HepG2 (cell line): ENCODE measurements around the gene SUMO1. TPM values are rescaled to one million over a fixed set of nuclear protein-coding genes. Genes with fewer than 3 reads are reported as not detected.

ENCODE experiments used
- ATF7 ChIP-seq, 2 experiments: fragments of 450-650 bp in 1 of 2; sonication (generic) in 1 of 2; formaldehyde crosslinking in 1 of 2; IDR thresholded peaks; 2 replicates each; pipeline versions ENCODE4 v1.4.0 to v1.6.1; 2016 to 2020; ENCODE audit warnings: antibody characterized with exemption in 1 of 2, mild to moderate bottlenecking in 1 of 2, missing genetic modification reagents in 1 of 2
- CEBPB ChIP-seq: IDR thresholded peaks from 2 replicates; pipeline ENCODE4 v1.6.1; 2011; ENCODE audit warnings: low read depth, low read length, improper control_type of control experiment, borderline replicate concordance
- CHD2 ChIP-seq: IDR thresholded peaks from 2 replicates; pipeline ENCODE4 v1.6.1; 2011; ENCODE audit warnings: low read depth, low read length, improper control_type of control experiment
- GTF3A ChIP-seq: sonication (generic); formaldehyde crosslinking; conservative IDR thresholded peaks from 2 replicates; pipeline ENCODE4 v1.4.0; 2020; ENCODE audit warnings: mild to moderate bottlenecking, missing genetic modification reagents
- LRRFIP1 ChIP-seq: sonication (generic); formaldehyde crosslinking; conservative IDR thresholded peaks from 2 replicates; pipeline ENCODE4 v1.4.0; 2020; ENCODE audit warnings: missing genetic modification reagents
- MXD1 ChIP-seq: sonication (generic); formaldehyde crosslinking; IDR thresholded peaks from 2 replicates; pipeline ENCODE4 v1.4.0; 2020; ENCODE audit warnings: mild to moderate bottlenecking, missing genetic modification reagents
- NFKB2 ChIP-seq: sonication (generic); formaldehyde crosslinking; IDR thresholded peaks from 2 replicates; pipeline ENCODE4 v1.4.0; 2020; ENCODE audit warnings: missing genetic modification reagents, borderline replicate concordance
- NPAS2 ChIP-seq: sonication (generic); formaldehyde crosslinking; IDR thresholded peaks from 2 replicates; pipeline ENCODE4 v1.8.0; 2022; ENCODE audit warnings: mild to moderate bottlenecking, missing genetic modification reagents, borderline replicate concordance
- NR2F1 ChIP-seq, 2 experiments: fragments of 450-650 bp in 1 of 2; formaldehyde crosslinking in 1 of 2; IDR thresholded peaks; 2 replicates each; pipeline versions ENCODE4 v1.5.0 to v1.6.1; 2016 to 2020; ENCODE audit warnings: mild to moderate bottlenecking in 1 of 2, missing compliant biosample characterization in 1 of 2, missing genetic modification reagents in 1 of 2, moderate library complexity in 1 of 2
- TFE3 ChIP-seq: IDR thresholded peaks from 2 replicates; pipeline ENCODE4 v1.6.1; 2016
- UBTF ChIP-seq: sonication (generic); formaldehyde crosslinking; IDR thresholded peaks from 2 replicates; pipeline ENCODE4 v1.4.0; 2020; ENCODE audit warnings: mild to moderate bottlenecking, missing genetic modification reagents
- ZNF30 ChIP-seq: sonication (generic); formaldehyde crosslinking; IDR thresholded peaks from 2 replicates; pipeline ENCODE4 v1.5.0; 2020; ENCODE audit warnings: mild to moderate bottlenecking, missing genetic modification reagents
- ZNF317 ChIP-seq: sonication (generic); formaldehyde crosslinking; IDR thresholded peaks from 2 replicates; pipeline ENCODE4 v1.5.0; 2020; ENCODE audit warnings: mild to moderate bottlenecking, missing genetic modification reagents
- ZNF430 ChIP-seq: sonication (generic); formaldehyde crosslinking; IDR thresholded peaks from 2 replicates; pipeline ENCODE4 v1.9.0; 2021; ENCODE audit warnings: mild to moderate bottlenecking, missing genetic modification reagents
- ZNF530 ChIP-seq: sonication (generic); formaldehyde crosslinking; IDR thresholded peaks from 2 replicates; pipeline ENCODE4 v1.5.0; 2020; ENCODE audit warnings: low read depth, mild to moderate bottlenecking, missing genetic modification reagents
- ZNF550 ChIP-seq: sonication (generic); formaldehyde crosslinking; IDR thresholded peaks from 2 replicates; pipeline ENCODE4 v1.4.0; 2020; ENCODE audit warnings: mild to moderate bottlenecking, missing genetic modification reagents, borderline replicate concordance
- ZNF740 ChIP-seq: sonication (generic); formaldehyde crosslinking; IDR thresholded peaks from 2 replicates; pipeline ENCODE4 v1.4.0; 2020; ENCODE audit warnings: missing genetic modification reagents
- ZNF766 ChIP-seq: sonication (generic); formaldehyde crosslinking; IDR thresholded peaks from 2 replicates; pipeline ENCODE4 v1.5.0; 2020; ENCODE audit warnings: missing genetic modification reagents, borderline replicate concordance
- ZNF790 ChIP-seq: sonication (generic); formaldehyde crosslinking; IDR thresholded peaks from 2 replicates; pipeline ENCODE4 v1.8.0; 2022; ENCODE audit warnings: missing genetic modification reagents, mild to moderate bottlenecking, borderline replicate concordance
- ZNF792 ChIP-seq: IDR thresholded peaks from 2 replicates; pipeline ENCODE4 v1.6.1; 2016
- polyA plus RNA-seq, 8 experiments: library from polyadenylated mRNA; depleted of rRNA in 3 of 8; stranded (reverse) in 7 of 8; unstranded in 1 of 8; fragments of >200 nt; fragmentation: Illumina TruSeq in 4 of 8; extraction: Trizol in 4 of 8; gene quantifications; 2 replicates each; pipeline versions ENCODE4 v1.2.1 to v1.2.3, GENCODE V29; 2011 to 2016; ENCODE audit warnings: low read depth in 4 of 8, missing spikeins in 1 of 8, mixed read lengths in 1 of 8; ENCODE audit not compliant: insufficient read depth in 1 of 8
- total RNA-seq, 5 experiments: library from RNA; depleted of rRNA; stranded (reverse); fragments of >200 nt; fragmentation: Illumina TruSeq; extraction: Trizol; gene quantifications; 2 replicates each; pipeline ENCODE4 v1.2.3, GENCODE V29; 2016; ENCODE audit warnings: low read depth in 1 of 5

SUMO1 gene
- total and polyA plus RNA-seq, 2 of the 13 experiments (the other 11 are each of a cell fraction or from before 2014, with no cell fraction given), result 101 to 173 TPM

GRCh38 chr2:202238234-202239197 is at the start of gene SUMO1 (continued):
- TF ChIP-seq NR2F1 (CRISPR knock-in tag; IDR thresholded peaks at IDR 0.05), result no peak
- peak; percentile 73; the same call in 1 of the 2 replicates for TF ChIP-seq ZNF792 (CRISPR knock-in tag)
- no peak for TF ChIP-seq CEBPB
- 0 out of 2 replicates have a peak, but pooled peaks have one; percentile 86 for TF ChIP-seq GTF3A
- TF ChIP-seq ZNF530 (CRISPR knock-in tag), result no peak
- TF ChIP-seq TFE3 (CRISPR knock-in tag), result 0 out of 2 replicates have a peak, but pooled peaks have one; percentile 63
- no peak for TF ChIP-seq LRRFIP1 (CRISPR knock-in tag)
- TF ChIP-seq ZNF790 (CRISPR knock-in tag), result no peak; the same call in 1 of the 2 replicates
- TF ChIP-seq UBTF (CRISPR knock-in tag), result peak; percentile 75
- peak; percentile 51; the same call in 1 of the 2 replicates for TF ChIP-seq ZNF766 (CRISPR knock-in tag)
- TF ChIP-seq NPAS2, result no peak
- peak; percentile 67; the same call in 1 of the 2 replicates for TF ChIP-seq NFKB2 (CRISPR knock-in tag)
- TF ChIP-seq MXD1 (CRISPR knock-in tag), result peak; percentile 70; the same call in 1 of the 2 replicates
- TF ChIP-seq ZNF317 (CRISPR knock-in tag), result peak; percentile 87
- TF ChIP-seq ZNF430 (CRISPR knock-in tag), result peak; percentile 81; the same call in 1 of the 2 replicates
- no peak for TF ChIP-seq ATF7 (IDR thresholded peaks at IDR 0.05)
- TF ChIP-seq ATF7 (CRISPR knock-in tag; IDR thresholded peaks at IDR 0.05), result peak; percentile 77; the same call in 1 of the 2 replicates
- peak; percentile 2; the same call in 1 of the 2 replicates for TF ChIP-seq ZNF30 (CRISPR knock-in tag)
- peak; percentile 98 for TF ChIP-seq ZNF740 (CRISPR knock-in tag)
- TF ChIP-seq CHD2, result 0 out of 2 replicates have a peak, but pooled peaks have one; percentile 55
- TF ChIP-seq ZNF550 (CRISPR knock-in tag), result peak; percentile 71; the same call in 1 of the 2 replicates
